Smooth muscle cell (in vitro differentiated cells): ENCODE data around the gene APMAP. TPM values are rescaled to one million over a fixed set of nuclear protein-coding genes. Genes with fewer than 3 reads are reported as not detected.

Experiments used
- DNase-seq: peaks from one replicate; lab custom pipeline; 2025; ENCODE audit not compliant: unreplicated experiment; lab: John Stamatoyannopoulos, UW
- H2AFZ ChIP-seq: fragments of 200-600 bp; sonication (generic); 2 replicates; pipeline ENCODE4 v1.6.0; 2016; ENCODE audit warnings: antibody characterized with exemption, low read depth, mild to moderate bottlenecking
- H3F3A ChIP-seq: fragments of 200-600 bp; sonication (generic); 2 replicates; pipeline ENCODE4 v1.6.0; 2017; ENCODE audit warnings: antibody characterized with exemption, low read depth
- H3K27ac ChIP-seq: fragments of 200-600 bp; sonication (generic); 2 replicates; pipeline ENCODE4 v1.5.1; 2016; ENCODE audit warnings: low read depth, mild to moderate bottlenecking
- H3K27me3 ChIP-seq: fragments of 200-600 bp; sonication (generic); 2 replicates; pipeline ENCODE4 v1.6.1; 2016; ENCODE audit warnings: low read depth, mild to moderate bottlenecking
- H3K36me3 ChIP-seq: fragments of 200-600 bp; sonication (generic); 2 replicates; pipeline ENCODE4 v1.5.1; 2016; ENCODE audit warnings: low read depth
- H3K4me1 ChIP-seq: fragments of 200-600 bp; sonication (generic); 2 replicates; pipeline ENCODE4 v1.5.1; 2016; ENCODE audit warnings: low read depth
- H3K4me2 ChIP-seq: fragments of 200-600 bp; sonication (generic); 2 replicates; pipeline ENCODE4 v1.6.0; 2016; ENCODE audit warnings: mild to moderate bottlenecking
- H3K4me3 ChIP-seq: fragments of 200-600 bp; sonication (generic); 2 replicates; pipeline ENCODE4 v1.5.1; 2016; ENCODE audit warnings: mild to moderate bottlenecking
- H3K79me2 ChIP-seq: fragments of 200-600 bp; sonication (generic); 2 replicates; pipeline ENCODE4 v1.6.0; 2016; ENCODE audit warnings: low read depth, mild to moderate bottlenecking
- H3K9ac ChIP-seq: fragments of 200-600 bp; sonication (generic); 2 replicates; pipeline ENCODE4 v1.6.0; 2016; ENCODE audit warnings: low read depth
- H3K9me3 ChIP-seq: fragments of 200-600 bp; sonication (generic); replicated peaks from 2 replicates; pipeline ENCODE4 v1.5.1; 2016; ENCODE audit warnings: low read depth
- H4K20me1 ChIP-seq: fragments of 200-600 bp; sonication (generic); 2 replicates; pipeline ENCODE4 v1.6.0; 2016; ENCODE audit warnings: low read depth
- WGBS: methylation state at CpG from one replicate; pipeline ENCODE4 v1.1.7; 2016; ENCODE audit warnings: low lambda C conversion rate; 5-methylcytosine and 5-hydroxymethylcytosine counted together
- polyA plus RNA-seq: library from polyadenylated mRNA; unstranded; fragments of >200 nt; fragmentation: Nextera tagmentation; extraction: Ambion mirVana; gene quantifications from 2 replicates; pipeline ENCODE4 v1.2.1, GENCODE V29; 2016
- total RNA-seq: library from RNA; depleted of rRNA; stranded (reverse); fragments of >200 nt; gene quantifications from 2 replicates; pipeline ENCODE4 v1.2.3, GENCODE V29; 2014
- TF ChIP-seq, protein P1 (sequence below): fragments of 200-600 bp; sonication (generic); IDR thresholded peaks from 2 replicates; pipeline ENCODE4 v1.5.1; 2017; ENCODE audit warnings: borderline replicate concordance, mild to moderate bottlenecking, antibody characterized with exemption; ENCODE audit not compliant: insufficient read depth, poor library complexity, severe bottlenecking

APMAP gene
- total and polyA plus RNA-seq, 2 experiments from 2014 or later, result 54.4 to 86.9 TPM

DNA sequence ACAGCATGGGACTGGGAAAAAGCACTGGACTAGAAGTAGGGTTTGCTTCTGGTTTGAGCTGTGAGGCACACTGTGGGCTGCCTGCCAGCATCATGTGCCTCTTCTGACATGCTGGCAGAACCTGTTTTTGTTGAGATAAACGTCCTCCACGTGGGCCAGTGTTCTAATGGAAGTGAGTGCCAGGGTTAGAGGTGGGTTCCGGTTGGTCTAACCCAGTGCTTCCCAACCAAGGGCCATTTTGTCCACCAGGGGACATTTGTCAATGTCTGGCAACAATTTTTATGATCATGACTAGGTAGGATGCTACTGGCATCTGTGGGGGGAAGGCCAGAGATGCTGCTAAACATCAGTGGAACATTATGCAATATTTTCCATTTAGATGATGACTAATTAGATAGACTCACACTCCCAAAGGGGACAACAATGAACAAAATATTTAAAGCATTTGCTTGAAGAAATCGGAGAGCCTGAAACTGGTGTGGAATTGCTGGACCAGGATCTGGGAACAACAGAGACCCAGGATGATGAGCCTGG lies 7.8 kb upstream of the APMAP start:
- H3F3A ChIP-seq, result no peaks in the 10 kb centered on the region
- H2AFZ ChIP-seq, result no peak overlapping the region
- H3K9ac ChIP-seq, result no peak overlapping the region
- no peaks in the 10 kb centered on the region for H3K4me1 ChIP-seq
- TF ChIP-seq, protein P1, sequence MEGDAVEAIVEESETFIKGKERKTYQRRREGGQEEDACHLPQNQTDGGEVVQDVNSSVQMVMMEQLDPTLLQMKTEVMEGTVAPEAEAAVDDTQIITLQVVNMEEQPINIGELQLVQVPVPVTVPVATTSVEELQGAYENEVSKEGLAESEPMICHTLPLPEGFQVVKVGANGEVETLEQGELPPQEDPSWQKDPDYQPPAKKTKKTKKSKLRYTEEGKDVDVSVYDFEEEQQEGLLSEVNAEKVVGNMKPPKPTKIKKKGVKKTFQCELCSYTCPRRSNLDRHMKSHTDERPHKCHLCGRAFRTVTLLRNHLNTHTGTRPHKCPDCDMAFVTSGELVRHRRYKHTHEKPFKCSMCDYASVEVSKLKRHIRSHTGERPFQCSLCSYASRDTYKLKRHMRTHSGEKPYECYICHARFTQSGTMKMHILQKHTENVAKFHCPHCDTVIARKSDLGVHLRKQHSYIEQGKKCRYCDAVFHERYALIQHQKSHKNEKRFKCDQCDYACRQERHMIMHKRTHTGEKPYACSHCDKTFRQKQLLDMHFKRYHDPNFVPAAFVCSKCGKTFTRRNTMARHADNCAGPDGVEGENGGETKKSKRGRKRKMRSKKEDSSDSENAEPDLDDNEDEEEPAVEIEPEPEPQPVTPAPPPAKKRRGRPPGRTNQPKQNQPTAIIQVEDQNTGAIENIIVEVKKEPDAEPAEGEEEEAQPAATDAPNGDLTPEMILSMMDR, result no peak
- peaks cover 23% of the 10 kb centered on the region for H3K27me3 ChIP-seq
- H3K4me3 ChIP-seq, result no peak overlapping the region
- no peaks in the 10 kb centered on the region for H3K79me2 ChIP-seq
- H3K27ac ChIP-seq, result no peak overlapping the region
- H3K4me2 ChIP-seq, result no peak overlapping the region
- no peaks in the 10 kb centered on the region for H4K20me1 ChIP-seq
- WGBS, result 50% methylated on average over 4 of the region's 4 CpGs
- no peaks in the 10 kb centered on the region for H3K9me3 ChIP-seq
- DNase-seq, result no peak
- H3K36me3 ChIP-seq, result no peaks in the 10 kb centered on the region

GRCh38 chr20:24999568-24999967 lies 7.0 kb upstream of the APMAP start:
- WGBS, result 66% methylated on average over 4 of the region's 4 CpGs
- H3K36me3 ChIP-seq, result no peaks in the 10 kb centered on the region

GRCh38 chr20:24998631-24999445 lies 6.3 kb upstream of the APMAP start:
- Histone ChIP-seq H3K79me2 (no peaks in the 10 kb centered on the region), H3K4me3 (no peak overlapping the region), H2AFZ (no peak overlapping the region), H4K20me1 (no peaks in the 10 kb centered on the region), H3K36me3 (no peaks in the 10 kb centered on the region), H3K27me3 (peaks cover 23% of the 10 kb centered on the region), H3K9ac (no peak overlapping the region), H3K4me2 (no peak overlapping the region), H3K27ac (no peak overlapping the region), H3F3A (no peaks in the 10 kb centered on the region), H3K9me3 (no peaks in the 10 kb centered on the region), H3K4me1 (no peaks in the 10 kb centered on the region)
- 80% methylated on average over 12 of the region's 12 CpGs for WGBS
- TF ChIP-seq, protein P1, result no peak
- no peak for DNase-seq

More at GRCh38 chr20:24999568-24999967, 7.0 kb upstream of the APMAP start:
- Histone ChIP-seq H3K4me3 (no peak overlapping the region), H3K4me1 (no peaks in the 10 kb centered on the region), H3K9me3 (no peaks in the 10 kb centered on the region), H3K27me3 (peaks cover 23% of the 10 kb centered on the region), H3K9ac (no peak overlapping the region), H3K27ac (no peak overlapping the region), H3K79me2 (no peaks in the 10 kb centered on the region), H2AFZ (no peak overlapping the region), H4K20me1 (no peaks in the 10 kb centered on the region), H3K4me2 (no peak overlapping the region), H3F3A (no peaks in the 10 kb centered on the region)
- TF ChIP-seq, protein P1, result no peak
- DNase-seq, result no peak

GRCh38 chr20:24998121-24998520 lies 5.6 kb upstream of the APMAP start:
- WGBS, result 82% methylated on average over 3 of the region's 3 CpGs
- Histone ChIP-seq H3K9me3 (no peaks in the 10 kb centered on the region), H3K4me3 (no peak overlapping the region), H3K36me3 (no peaks in the 10 kb centered on the region), H3K27ac (no peak overlapping the region), H4K20me1 (no peaks in the 10 kb centered on the region), H3K4me1 (no peaks in the 10 kb centered on the region), H3K79me2 (no peaks in the 10 kb centered on the region), H2AFZ (no peak overlapping the region), H3F3A (no peaks in the 10 kb centered on the region), H3K4me2 (no peak overlapping the region), H3K9ac (no peak overlapping the region), H3K27me3 (peaks cover 23% of the 10 kb centered on the region)
- no peak for DNase-seq
- TF ChIP-seq, protein P1, result no peak
